DMS 273 (cell line): ENCODE data around the gene INSIG1.

Experiments used
- DNase-seq: peaks from one replicate; lab custom pipeline; 2025; ENCODE audit not compliant: unreplicated experiment; lab: John Stamatoyannopoulos, UW

The INSIG1 gene

DNA sequence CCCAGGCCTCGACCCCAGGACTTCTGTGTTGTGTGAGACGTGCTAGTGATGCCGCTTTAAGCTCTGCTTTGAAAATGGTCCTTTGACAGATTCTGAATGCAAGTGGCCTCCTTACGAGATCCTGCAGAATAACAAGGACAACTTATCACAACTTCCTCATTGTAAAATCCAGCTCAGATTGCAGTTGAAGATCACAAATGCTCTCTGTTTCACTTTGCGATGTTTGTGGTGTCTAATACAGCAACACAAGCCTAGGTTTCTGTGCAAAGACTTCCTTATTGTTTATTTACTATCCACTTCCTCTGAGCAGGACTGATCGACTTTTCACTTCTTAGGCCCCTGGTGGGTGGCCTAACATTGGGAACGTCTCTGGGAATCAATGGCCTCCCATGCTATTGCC is 31.7 kb upstream of the INSIG1 start:
- no peak for DNase-seq

GRCh38 chr7:155266440-155266839 is 31.2 kb upstream of the INSIG1 start:
- DNase-seq, result no peak

DNA sequence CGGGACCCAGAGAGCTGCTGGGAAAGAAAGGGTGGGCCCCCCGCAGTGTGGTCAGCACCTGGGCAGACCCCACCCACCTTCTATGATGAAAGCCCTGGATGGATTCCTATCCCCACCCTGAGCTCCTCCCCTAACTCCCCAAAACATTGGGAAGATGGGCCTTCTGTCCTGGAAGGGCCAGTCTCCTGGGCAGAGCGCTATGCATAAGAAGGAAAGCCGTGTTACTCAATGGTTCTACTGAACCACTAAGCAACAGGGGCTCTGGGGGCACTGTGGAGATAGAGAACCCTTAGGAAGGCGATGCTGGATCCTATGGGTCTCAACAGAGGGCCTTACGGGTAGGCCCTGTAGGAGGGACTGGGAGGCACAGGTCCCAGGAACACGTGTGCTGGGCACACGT is 30.7 kb upstream of the INSIG1 start:
- no peak for DNase-seq

- DNase-seq, result no peak
Measured at GRCh38 chr7:155267436-155267835, 30.2 kb upstream of the INSIG1 start.

DNA sequence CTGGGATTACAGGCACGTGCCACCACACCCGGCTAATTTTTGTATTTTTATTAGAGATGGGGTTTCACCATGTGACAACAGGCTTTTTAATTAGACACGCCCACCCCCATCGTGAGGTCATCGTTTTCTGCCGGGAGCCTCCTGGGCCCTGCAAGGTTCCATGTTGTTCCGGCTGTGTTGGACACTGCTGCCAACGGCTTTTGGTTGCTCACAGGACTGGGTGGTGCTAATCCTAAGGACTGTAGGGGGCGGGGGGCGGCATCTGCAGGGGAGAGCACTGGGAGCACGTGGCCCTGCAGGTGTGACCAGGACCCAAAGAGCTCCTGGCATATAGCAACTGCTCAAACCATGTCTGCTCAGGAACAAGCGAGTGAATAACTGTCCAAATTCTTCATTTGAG is 29.5 kb upstream of the INSIG1 start:
- DNase-seq, result no peak

DNA sequence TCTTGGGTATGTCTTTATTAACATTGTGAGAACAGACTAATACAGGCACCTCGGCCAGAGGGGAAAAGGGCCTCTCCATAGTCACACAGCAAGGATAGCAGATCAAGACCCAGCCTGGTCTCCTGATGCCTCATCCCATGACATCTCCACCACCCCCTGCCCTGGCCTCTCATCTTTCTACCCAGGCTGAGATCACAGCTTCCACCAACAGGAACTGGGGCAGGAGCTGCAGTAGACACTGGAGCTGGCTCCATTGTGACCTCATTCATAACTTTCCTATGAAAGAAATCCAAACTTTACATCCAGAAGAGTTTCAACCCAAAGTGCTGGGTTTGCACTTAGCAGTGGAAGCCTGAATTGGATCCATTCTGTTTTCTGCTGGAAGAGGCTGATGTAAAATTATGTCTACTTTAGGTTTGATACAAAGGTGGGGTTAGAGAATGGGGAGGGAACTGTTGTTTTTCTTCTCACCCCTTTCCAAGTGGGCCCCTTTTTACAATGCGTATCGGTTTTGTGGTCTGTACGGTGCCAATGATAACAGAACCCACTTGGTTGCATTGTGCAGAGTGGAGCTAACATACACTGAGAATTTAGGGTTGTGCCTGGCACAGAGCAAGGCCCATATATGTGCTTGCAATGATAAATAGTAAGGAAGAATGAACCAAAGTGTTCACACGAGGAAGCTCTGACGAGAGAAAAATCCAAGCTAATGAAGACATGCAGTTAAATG is 28.6 kb upstream of the INSIG1 start:
- DNase-seq, result no peak

DNA sequence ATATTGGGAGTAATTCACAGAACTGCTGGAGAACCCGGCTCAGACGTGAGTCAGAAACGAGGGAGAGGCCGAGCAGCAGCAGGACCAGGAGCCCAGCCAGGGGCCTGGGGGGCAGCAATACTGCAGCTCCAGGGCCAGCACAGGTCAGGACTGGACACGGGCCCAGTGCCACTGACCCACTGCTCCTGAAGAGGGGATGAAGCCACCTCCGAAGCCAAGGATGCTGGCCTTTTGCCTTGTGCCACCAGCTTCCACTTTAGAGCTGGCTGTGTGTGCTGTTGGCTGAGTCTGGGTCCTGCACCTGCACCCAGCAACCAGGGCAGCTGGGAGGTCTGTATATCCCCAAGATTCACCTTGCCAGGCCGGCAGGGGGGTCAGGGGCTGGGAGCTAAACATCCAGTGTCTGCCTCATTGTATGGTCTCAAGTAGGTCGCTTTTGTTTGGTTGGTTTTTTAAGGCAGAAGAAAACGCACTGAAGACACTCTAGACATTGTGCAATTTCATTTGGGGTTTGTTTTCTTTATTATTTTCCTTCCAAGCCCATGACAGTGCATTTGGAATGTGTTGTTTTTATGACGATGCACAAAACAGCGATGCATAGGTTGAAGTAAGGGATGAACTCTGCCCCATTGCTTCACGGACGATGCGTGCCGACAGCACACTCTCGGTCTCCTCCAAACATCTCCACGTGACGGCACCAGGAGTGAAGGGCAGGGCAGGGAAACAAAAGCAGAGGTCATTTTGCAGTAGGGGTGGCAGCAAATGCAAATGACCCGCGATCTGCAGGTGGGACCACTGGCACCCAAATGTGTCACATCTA is 27.7 kb upstream of the INSIG1 start:
- no peak for DNase-seq

DNA sequence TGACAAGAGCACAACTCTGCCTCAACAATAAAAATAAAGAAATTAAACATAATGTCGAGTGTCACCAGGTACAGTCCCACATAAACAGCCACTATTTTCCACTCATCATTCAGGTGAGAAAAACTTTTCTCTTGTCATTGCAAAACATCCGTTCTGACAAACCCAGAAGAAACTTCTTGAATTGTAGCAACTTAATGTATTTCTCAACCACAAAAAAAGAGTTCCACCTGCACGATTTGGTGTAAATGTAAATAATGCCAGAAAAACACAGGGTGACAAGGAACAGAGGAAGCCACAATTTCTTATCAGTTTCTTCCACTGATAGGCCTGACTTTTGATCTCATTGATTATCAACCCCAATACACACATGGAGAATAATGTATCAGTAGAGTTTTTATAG is 26.8 kb upstream of the INSIG1 start:
- no peak for DNase-seq

DNA sequence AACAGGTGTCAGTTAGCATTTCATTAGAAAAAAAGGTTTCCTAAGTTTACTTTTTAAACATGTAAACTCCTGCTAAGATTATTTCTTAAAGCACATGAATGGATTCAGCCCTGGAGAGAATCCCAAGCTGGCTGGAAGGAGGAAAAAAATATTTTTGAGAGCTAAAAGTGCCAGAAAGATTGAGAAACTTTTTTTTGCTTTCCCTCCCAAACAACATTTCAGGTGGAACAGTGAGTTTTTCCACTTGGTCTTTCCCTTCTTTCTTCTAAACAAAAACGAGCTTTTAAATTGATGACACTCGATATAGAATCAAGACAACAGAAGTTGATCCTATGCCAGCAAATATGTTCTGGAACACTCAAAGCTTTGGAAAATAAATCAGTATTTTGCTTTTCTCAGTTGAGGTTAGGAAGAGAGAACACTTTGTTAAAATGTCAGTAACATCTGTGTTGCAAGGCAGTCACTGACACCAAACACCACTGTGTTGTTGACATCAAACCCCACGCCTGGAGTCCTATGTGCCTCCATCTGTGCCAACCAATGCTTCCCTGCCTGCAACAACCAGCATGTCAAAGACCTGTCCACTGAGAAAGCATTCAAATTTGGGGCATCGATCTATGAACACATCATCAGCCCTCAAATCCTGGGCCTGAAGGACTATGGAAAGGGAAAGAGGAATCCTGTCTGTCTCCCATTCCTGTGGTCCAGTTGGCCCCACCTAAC is 22.9 kb upstream of the INSIG1 start:
- DNase-seq, result no peak

GRCh38 chr7:155276042-155276799 is 21.5 kb upstream of the INSIG1 start:
- DNase-seq, result no peak

DNA sequence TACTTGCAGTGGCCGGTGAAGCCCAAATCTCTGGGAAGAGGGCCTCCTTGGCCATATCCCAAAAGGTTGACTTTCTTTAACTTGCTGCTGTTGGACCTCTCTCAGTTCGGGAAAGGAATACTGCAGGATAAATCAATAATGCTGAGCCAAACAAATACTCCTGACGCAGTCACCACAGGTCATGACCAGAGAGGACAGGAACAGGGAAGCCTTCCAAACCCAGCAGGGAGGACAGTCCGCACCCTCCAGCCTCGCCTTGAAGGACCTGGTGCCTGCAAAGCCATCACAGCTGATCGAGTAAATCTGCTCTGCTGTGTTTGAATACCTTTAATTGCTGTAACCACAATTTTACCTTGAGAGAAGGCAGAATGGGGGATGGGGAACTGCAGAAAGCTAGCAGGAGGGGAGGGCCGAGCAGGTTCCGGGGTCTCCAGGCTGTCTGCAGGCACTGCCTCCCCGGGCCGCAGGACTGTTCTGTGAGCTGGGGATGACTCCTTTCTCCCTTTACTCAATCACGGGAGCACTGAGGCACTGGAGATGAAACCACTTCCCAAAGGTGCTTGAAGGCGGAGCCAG is 20.8 kb upstream of the INSIG1 start:
- DNase-seq, result no peak

- no peak for DNase-seq
Measured at GRCh38 chr7:155277385-155277994, 20.2 kb upstream of the INSIG1 start.

DNA sequence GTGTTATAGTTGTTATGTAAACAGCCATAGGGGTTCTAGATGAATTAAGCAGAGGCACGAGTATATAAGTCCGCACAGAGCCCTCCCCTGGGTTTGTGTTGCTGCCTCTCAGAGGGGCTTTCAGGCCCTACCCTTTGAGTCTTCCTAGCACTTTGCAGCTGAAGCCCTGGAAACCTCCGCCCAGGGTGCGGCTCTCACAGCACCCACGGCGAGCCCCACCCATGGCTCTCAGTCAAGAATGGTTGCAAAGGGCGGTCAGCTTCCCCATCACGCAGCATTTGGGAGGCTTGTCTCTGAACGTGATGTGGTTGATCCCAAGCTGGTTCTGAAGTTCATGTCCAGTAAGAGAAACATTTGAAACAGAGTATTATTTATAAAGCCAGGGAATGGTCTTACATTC is 18.8 kb upstream of the INSIG1 start:
- DNase-seq, result no peak

GRCh38 chr7:155279787-155280445 is 17.8 kb upstream of the INSIG1 start:
- DNase-seq, result no peak

DNA sequence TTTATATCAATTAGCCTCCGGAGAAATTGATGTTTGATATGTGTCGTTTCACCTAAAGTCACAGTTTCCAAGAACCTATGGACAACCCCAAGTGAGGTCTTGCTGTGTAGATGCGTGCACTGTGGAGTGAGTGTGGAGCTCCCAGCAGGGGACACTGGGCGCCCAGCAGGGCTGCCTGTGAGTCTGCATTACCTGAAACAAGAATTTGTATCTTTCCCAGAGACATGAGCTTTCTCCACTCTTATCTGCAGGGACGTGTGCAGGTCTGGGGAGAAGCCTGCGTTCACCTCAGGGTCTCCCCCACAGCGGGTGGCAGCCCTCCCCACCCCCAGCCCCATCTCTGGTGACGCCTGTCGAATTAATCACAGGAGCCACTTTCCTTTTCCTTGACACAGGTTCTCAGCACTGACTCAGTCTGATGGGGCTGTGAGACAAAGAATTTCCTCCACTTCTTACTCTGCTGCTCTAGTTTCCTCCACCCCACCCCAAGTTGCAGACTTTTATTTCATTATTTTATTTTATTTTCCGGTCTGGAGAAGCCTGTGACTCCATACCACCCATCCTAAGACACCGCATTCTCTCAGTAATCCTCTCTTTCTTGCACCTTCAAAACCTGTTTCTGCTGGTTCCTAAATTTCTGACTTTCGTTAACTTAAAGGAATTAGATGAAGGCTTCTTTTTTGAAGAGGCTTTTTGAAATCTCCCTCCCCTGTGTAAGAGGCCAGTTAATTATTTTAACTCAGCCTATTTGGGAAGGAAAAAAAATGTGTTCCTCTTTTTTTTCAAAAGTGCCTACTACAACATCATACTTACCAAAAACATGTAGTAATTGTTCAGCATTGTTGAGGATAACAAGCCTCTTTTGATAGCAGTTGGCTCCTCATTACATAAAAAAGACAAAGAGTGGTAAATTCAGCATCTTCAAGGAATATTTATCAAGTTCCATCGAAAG is 17.0 kb upstream of the INSIG1 start:
- DNase-seq, result no peak

- no peak for DNase-seq
Measured at GRCh38 chr7:155281398-155281969, 16.2 kb upstream of the INSIG1 start.

- no peak for DNase-seq
Measured at GRCh38 chr7:155282671-155283070, 15.0 kb upstream of the INSIG1 start.

DNA sequence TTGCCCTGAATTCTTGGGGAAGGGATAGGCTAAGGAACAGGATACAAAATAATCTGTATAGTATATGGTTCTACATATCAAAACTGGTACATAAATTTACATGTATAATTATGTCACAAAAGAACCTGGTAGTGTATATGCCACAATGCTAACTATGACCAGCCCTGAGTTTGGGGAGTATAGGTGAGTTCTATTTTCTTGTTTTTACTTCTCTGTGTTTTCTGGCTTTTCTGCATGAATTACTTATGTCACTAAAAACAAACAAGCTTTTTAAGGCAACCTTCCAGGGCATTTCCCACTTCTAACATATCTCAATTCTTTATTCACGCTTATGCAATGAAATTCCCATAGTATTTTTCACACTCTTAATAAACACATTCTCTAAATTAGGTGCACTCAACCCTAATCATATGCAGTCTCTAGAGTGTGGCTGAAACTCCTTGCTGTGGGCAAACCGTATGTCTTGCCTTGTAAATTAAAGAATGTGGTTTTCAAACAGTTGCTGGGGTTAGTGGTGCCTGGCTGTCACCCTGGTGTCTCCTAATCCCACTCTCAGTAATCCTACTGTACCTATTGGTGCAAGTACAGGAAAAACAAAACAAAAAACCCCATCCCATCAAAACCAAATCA is 14.0 kb upstream of the INSIG1 start:
- DNase-seq, result no peak
